ENCODE data around the gene FGF2. TPM values are rescaled to one million over a fixed set of nuclear protein-coding genes. Genes with fewer than 3 reads are reported as not detected.
A peak's percentile ranks its signal among the peaks of the same experiment; 100 is the strongest.

FGF2 gene
- total RNA-seq, 1 experiment from 2014 or later, result 99.0 TPM

DNA sequence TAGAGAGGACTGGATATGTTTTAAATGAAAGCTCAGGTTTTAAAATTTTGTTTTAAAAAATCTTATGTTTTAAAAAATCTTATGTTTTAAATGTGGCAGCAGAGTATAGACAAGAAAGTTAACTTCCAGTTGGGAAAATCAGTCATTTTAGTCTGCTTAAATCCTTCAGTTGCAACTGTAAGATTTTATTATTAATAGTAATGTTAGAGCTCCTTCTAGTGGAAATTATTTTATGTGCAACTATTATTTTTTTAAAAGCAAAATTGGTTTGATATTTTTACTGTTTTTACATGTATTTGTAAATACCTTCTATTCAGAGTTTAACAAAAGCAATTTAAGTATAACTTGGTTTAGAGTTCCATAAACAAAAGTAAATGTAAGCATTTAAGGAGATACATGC, 104.2 kb downstream of the FGF2 start:
- Mint-ChIP-seq H3K9me3 (no peaks in the 10 kb centered on the region), H3K27ac (no peak overlapping the region), H3K4me3 (no peak overlapping the region), H3K36me3 (ENCODE audit: insufficient read depth in 1 of 3, low read depth in 3 of 3) (peaks cover 13 to 50% (median 34%) of the 10 kb centered on the region in 3 experiments; a peak in 6 of 7 replicates), H3K4me1 (no peaks in the 10 kb centered on the region), H3K27me3 (ENCODE audit: low read depth) (no peaks in the 10 kb centered on the region)
- Histone ChIP-seq H3K4ac (ENCODE audit: low read depth, low read length) (no peak overlapping the region), H3K23ac (ENCODE audit: insufficient read length, low read depth, low read length) (no peak overlapping the region), H3K9ac (ENCODE audit: extremely low read depth, insufficient read length, low read length) (no peak overlapping the region), H3K9me3 (ENCODE audit: control insufficient read depth, low read depth, low read length) (no peaks in the 10 kb centered on the region), H3K27me3 (ENCODE audit: insufficient read depth, low read length) (no peaks in the 10 kb centered on the region), H3T11ph (ENCODE audit: low read length) (no peak overlapping the region), H3K4me2 (ENCODE audit: insufficient read depth, insufficient read length, low read length) (no peak overlapping the region), H3K23me2 (ENCODE audit: insufficient read length, low read depth, low read length, poor library complexity, severe bottlenecking) (no peaks in the 10 kb centered on the region), H2BK120ac (ENCODE audit: low read depth, low read length, poor library complexity, severe bottlenecking) (no peak overlapping the region), H3K56ac (ENCODE audit: insufficient read length, low read depth, low read length) (no peak overlapping the region), H3K27ac (ENCODE audit: insufficient read length, low read depth, low read length) (no peak overlapping the region), H3K18ac (ENCODE audit: insufficient read length, low read depth, low read length) (no peak overlapping the region), H4K5ac (ENCODE audit: insufficient read length, low read depth, low read length) (no peak overlapping the region), H2BK15ac (ENCODE audit: low read depth, low read length) (no peak overlapping the region), H3K79me1 (ENCODE audit: insufficient read depth, low read depth, low read length, poor library complexity, severe bottlenecking) (peaks cover 4% of the 10 kb centered on the region), H3K14ac (ENCODE audit: insufficient read depth, low read length) (no peak overlapping the region), H3K79me2 (ENCODE audit: insufficient read depth, low read length) (peaks cover 3% of the 10 kb centered on the region; the same call in 1 of the 2 replicates), H3K4me1 (ENCODE audit: insufficient read depth, low read length) (no peaks in the 10 kb centered on the region), H2BK5ac (ENCODE audit: insufficient read length, low read length) (no peak overlapping the region), H2AFZ (ENCODE audit: low read length) (no peak overlapping the region), H4K8ac (replicated peaks; ENCODE audit: insufficient read length, low read depth, low read length) (no peak overlapping the region), H4K20me1 (ENCODE audit: control insufficient read depth, insufficient read depth, insufficient read length) (no peaks in the 10 kb centered on the region), H2AK5ac (ENCODE audit: insufficient read length, low read length) (no peak overlapping the region), H4K91ac (ENCODE audit: insufficient read length, low read depth, low read length) (no peak overlapping the region), H2BK20ac (ENCODE audit: low read depth, low read length, poor library complexity, severe bottlenecking) (no peak overlapping the region), H2BK12ac (ENCODE audit: insufficient read length, low read depth, low read length) (no peak overlapping the region)
- TF ChIP-seq, protein P1, sequence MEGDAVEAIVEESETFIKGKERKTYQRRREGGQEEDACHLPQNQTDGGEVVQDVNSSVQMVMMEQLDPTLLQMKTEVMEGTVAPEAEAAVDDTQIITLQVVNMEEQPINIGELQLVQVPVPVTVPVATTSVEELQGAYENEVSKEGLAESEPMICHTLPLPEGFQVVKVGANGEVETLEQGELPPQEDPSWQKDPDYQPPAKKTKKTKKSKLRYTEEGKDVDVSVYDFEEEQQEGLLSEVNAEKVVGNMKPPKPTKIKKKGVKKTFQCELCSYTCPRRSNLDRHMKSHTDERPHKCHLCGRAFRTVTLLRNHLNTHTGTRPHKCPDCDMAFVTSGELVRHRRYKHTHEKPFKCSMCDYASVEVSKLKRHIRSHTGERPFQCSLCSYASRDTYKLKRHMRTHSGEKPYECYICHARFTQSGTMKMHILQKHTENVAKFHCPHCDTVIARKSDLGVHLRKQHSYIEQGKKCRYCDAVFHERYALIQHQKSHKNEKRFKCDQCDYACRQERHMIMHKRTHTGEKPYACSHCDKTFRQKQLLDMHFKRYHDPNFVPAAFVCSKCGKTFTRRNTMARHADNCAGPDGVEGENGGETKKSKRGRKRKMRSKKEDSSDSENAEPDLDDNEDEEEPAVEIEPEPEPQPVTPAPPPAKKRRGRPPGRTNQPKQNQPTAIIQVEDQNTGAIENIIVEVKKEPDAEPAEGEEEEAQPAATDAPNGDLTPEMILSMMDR (conservative IDR thresholded peaks at IDR 0.05), result peak; percentile 65
- DNase-seq, result no peak

All from H9 (cell line).